ENCODE measurements around the gene MAML3.

MAML3 gene

DNA sequence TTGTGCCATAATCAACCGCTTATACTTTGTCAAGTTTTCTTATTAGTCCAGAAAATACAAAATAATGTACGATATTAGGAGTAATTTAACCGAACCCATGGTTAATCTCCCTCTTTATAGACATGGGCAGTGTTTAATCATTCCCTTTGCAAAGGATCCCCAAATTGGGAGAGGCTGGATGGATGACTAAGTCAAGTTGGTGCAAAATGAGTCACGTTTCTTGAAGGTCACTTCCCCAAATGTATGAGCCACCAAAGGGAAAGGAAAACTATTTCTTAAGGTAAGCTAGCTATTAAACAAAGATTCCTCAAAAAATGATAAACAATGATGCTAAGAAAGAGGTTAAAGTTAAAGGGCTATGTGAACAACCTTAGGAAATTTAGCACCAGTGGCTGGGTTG is 17.5 kb downstream of the MAML3 start:
- H4K91ac ChIP-seq (ENCODE audit: low read depth, low read length, poor library complexity), result no peak overlapping the region
- no peak overlapping the region for H2AK5ac ChIP-seq (ENCODE audit: low read depth, low read length)
- H3K27ac ChIP-seq (replicated peaks; ENCODE audit: low read length), result no peak overlapping the region
- WGBS, 2 donors (ENCODE audit: extremely low coverage in 2 of 2, insufficient read length in 2 of 2, insufficient replicate concordance in 1 of 2), result no CpG with 5 or more reads among the region's 4 CpGs
- H3K14ac ChIP-seq (ENCODE audit: low read length), result no peak overlapping the region
- H4K8ac ChIP-seq (ENCODE audit: low read depth, low read length), result no peak overlapping the region
- H3K18ac ChIP-seq (ENCODE audit: low read length), result no peak overlapping the region
- no peak overlapping the region for H2BK5ac ChIP-seq (ENCODE audit: low read length)
- H3K4me2 ChIP-seq (ENCODE audit: insufficient read depth, low read length, poor library complexity, severe bottlenecking), result no peak overlapping the region
- H2BK120ac ChIP-seq (ENCODE audit: low read depth, low read length), result no peak overlapping the region
- H2AFZ ChIP-seq (ENCODE audit: low read length), result no peak overlapping the region
- H3K4me3 ChIP-seq (ENCODE audit: low read length in 2 of 2), result no peak overlapping the region
- H3K4me1 ChIP-seq (ENCODE audit: control insufficient read depth in 2 of 2, insufficient read depth in 1 of 2, low read depth in 1 of 2, low read length in 2 of 2), result peaks cover 4 to 14% of the 10 kb centered on the region in 2 donors
- H3K79me1 ChIP-seq (ENCODE audit: low read depth, low read length), result no peaks in the 10 kb centered on the region
- H3K36me3 ChIP-seq (replicated peaks in 1 of 2; ENCODE audit: control insufficient read depth in 2 of 2, insufficient read depth in 2 of 2, low read length in 2 of 2), result no peaks in the 10 kb centered on the region
- no peak overlapping the region for H2BK15ac ChIP-seq (ENCODE audit: low read length)
- no peak overlapping the region for H3K23ac ChIP-seq (ENCODE audit: low read depth, low read length, poor library complexity)
- H2BK12ac ChIP-seq (ENCODE audit: low read length), result no peak overlapping the region
- no peaks in the 10 kb centered on the region for H3K27me3 ChIP-seq (ENCODE audit: control insufficient read depth in 3 of 3, insufficient read depth in 3 of 3, low read depth in 1 of 3, low read length in 3 of 3)
- no peaks in the 10 kb centered on the region for H3K9me3 ChIP-seq (replicated peaks in 1 of 2; ENCODE audit: control insufficient read depth in 2 of 2, insufficient read depth in 1 of 2, low read depth in 1 of 2, low read length in 2 of 2)
- no peak overlapping the region for H3K4ac ChIP-seq (ENCODE audit: low read length)
- H3K9ac ChIP-seq (ENCODE audit: low read depth, low read length, poor library complexity), result no peak overlapping the region
- DNase-seq (ENCODE audit: low spot score), result no peak

DNA sequence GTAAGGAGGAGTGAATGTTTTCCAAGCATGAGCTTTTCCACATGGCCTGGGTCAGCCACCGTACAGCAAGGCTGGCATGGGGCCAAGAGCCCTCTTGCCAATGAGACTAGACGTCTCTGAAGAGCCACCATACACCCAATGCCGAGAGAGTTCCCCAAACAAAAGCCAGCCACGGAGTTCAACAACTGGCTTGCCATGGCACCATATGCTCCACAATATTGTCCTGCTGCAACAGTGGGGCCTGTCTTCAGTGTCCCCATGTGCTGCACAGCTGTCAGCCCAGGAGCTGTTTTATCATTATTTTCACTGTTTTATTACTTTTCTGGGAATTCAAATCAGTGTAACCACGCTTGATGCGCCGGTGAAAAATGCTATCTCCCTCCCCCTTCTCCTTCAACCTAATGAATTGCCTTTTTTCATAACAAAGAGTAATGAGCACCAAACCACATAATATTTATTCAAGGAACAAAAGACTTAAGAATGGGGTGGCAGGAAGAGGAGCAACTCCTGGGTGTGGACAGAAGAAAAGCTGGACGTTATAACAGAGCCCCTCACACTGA is 18.4 kb downstream of the MAML3 start:
- Histone ChIP-seq H4K91ac (ENCODE audit: low read depth, low read length, poor library complexity) (no peak overlapping the region), H3K4me2 (ENCODE audit: insufficient read depth, low read length, poor library complexity, severe bottlenecking) (no peak overlapping the region), H2BK120ac (ENCODE audit: low read depth, low read length) (no peak overlapping the region), H2AK5ac (ENCODE audit: low read depth, low read length) (no peak overlapping the region), H3K27ac (replicated peaks; ENCODE audit: low read length) (no peak overlapping the region), H2AFZ (ENCODE audit: low read length) (no peak overlapping the region), H3K4me3 (ENCODE audit: low read length in 2 of 2) (no peak overlapping the region), H3K36me3 (replicated peaks in 1 of 2; ENCODE audit: control insufficient read depth in 2 of 2, insufficient read depth in 2 of 2, low read length in 2 of 2) (no peaks in the 10 kb centered on the region), H3K18ac (ENCODE audit: low read length) (no peak overlapping the region), H3K9me3 (replicated peaks in 1 of 2; ENCODE audit: control insufficient read depth in 2 of 2, insufficient read depth in 1 of 2, low read depth in 1 of 2, low read length in 2 of 2) (no peaks in the 10 kb centered on the region), H3K4me1 (ENCODE audit: control insufficient read depth in 2 of 2, insufficient read depth in 1 of 2, low read depth in 1 of 2, low read length in 2 of 2) (peaks cover 4 to 14% of the 10 kb centered on the region in 2 donors), H2BK12ac (ENCODE audit: low read length) (no peak overlapping the region), H3K9ac (ENCODE audit: low read depth, low read length, poor library complexity) (no peak overlapping the region), H2BK15ac (ENCODE audit: low read length) (no peak overlapping the region), H3K27me3 (ENCODE audit: control insufficient read depth in 3 of 3, insufficient read depth in 3 of 3, low read depth in 1 of 3, low read length in 3 of 3) (no peaks in the 10 kb centered on the region), H3K14ac (ENCODE audit: low read length) (no peak overlapping the region), H3K4ac (ENCODE audit: low read length) (no peak overlapping the region), H2BK5ac (ENCODE audit: low read length) (no peak overlapping the region), H4K8ac (ENCODE audit: low read depth, low read length) (no peak overlapping the region), H3K79me1 (ENCODE audit: low read depth, low read length) (no peaks in the 10 kb centered on the region), H3K23ac (ENCODE audit: low read depth, low read length, poor library complexity) (no peak overlapping the region)
- no peak for DNase-seq (ENCODE audit: low spot score)
- no CpG with 5 or more reads among the region's 8 CpGs for WGBS, 2 donors (ENCODE audit: extremely low coverage in 2 of 2, insufficient read length in 2 of 2, insufficient replicate concordance in 1 of 2)

DNA sequence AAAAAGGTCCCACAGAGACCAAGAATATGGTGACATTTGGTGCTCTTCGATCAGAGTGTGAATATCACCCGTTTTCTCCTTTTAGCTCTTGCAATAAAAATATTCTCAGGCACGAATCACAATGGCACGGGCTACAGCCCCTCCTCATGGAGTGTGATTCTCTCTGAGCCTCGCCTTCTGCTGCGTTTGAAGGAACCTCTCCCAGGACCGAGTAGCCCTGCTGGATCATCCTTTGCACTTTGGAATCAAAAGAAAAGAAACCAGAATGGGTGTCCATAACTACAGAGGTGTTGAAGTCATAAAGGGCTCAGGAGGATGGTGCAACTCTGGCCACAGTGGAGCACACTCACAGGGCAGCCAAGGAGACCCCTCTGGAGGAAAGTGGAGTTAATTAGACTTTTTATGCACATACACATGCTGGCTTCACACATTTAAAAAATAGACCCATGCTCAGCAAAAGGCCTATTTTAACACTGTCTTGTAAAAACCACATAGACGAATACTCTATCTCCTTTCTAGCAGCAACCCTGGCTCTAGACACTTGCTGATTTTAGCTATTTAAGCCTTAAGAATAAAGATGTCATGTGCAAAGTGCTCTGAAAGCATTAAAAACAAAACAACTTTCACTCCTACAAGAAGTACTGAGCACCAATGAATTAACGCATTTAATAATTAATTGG is 19.1 kb downstream of the MAML3 start:
- WGBS, 2 donors (ENCODE audit: extremely low coverage in 2 of 2, insufficient read length in 2 of 2, insufficient replicate concordance in 1 of 2), result no CpG with 5 or more reads among the region's 9 CpGs
- H3K79me1 ChIP-seq (ENCODE audit: low read depth, low read length), result no peaks in the 10 kb centered on the region
- no peak overlapping the region for H2BK15ac ChIP-seq (ENCODE audit: low read length)
- no peak overlapping the region for H3K4me2 ChIP-seq (ENCODE audit: insufficient read depth, low read length, poor library complexity, severe bottlenecking)
- no peaks in the 10 kb centered on the region for H3K36me3 ChIP-seq (replicated peaks in 1 of 2; ENCODE audit: control insufficient read depth in 2 of 2, insufficient read depth in 2 of 2, low read length in 2 of 2)
- peaks cover 4 to 14% of the 10 kb centered on the region in 2 donors for H3K4me1 ChIP-seq (ENCODE audit: control insufficient read depth in 2 of 2, insufficient read depth in 1 of 2, low read depth in 1 of 2, low read length in 2 of 2)
- no peak overlapping the region for H2AFZ ChIP-seq (ENCODE audit: low read length)
- H2AK5ac ChIP-seq (ENCODE audit: low read depth, low read length), result no peak overlapping the region
- no peak overlapping the region for H3K18ac ChIP-seq (ENCODE audit: low read length)
- H2BK5ac ChIP-seq (ENCODE audit: low read length), result no peak overlapping the region
- no peak for DNase-seq (ENCODE audit: low spot score)
- no peak overlapping the region for H3K9ac ChIP-seq (ENCODE audit: low read depth, low read length, poor library complexity)
- H4K8ac ChIP-seq (ENCODE audit: low read depth, low read length), result no peak overlapping the region
- H3K4me3 ChIP-seq (ENCODE audit: low read length in 2 of 2), result no peak overlapping the region
- no peaks in the 10 kb centered on the region for H3K27me3 ChIP-seq (ENCODE audit: control insufficient read depth in 3 of 3, insufficient read depth in 3 of 3, low read depth in 1 of 3, low read length in 3 of 3)
- H3K9me3 ChIP-seq (replicated peaks in 1 of 2; ENCODE audit: control insufficient read depth in 2 of 2, insufficient read depth in 1 of 2, low read depth in 1 of 2, low read length in 2 of 2), result no peaks in the 10 kb centered on the region
- H3K4ac ChIP-seq (ENCODE audit: low read length), result no peak overlapping the region
- H3K14ac ChIP-seq (ENCODE audit: low read length), result no peak overlapping the region
- H4K91ac ChIP-seq (ENCODE audit: low read depth, low read length, poor library complexity), result no peak overlapping the region
- no peak overlapping the region for H3K27ac ChIP-seq (replicated peaks; ENCODE audit: low read length)
- no peak overlapping the region for H3K23ac ChIP-seq (ENCODE audit: low read depth, low read length, poor library complexity)
- no peak overlapping the region for H2BK12ac ChIP-seq (ENCODE audit: low read length)
- no peak overlapping the region for H2BK120ac ChIP-seq (ENCODE audit: low read depth, low read length)

DNA sequence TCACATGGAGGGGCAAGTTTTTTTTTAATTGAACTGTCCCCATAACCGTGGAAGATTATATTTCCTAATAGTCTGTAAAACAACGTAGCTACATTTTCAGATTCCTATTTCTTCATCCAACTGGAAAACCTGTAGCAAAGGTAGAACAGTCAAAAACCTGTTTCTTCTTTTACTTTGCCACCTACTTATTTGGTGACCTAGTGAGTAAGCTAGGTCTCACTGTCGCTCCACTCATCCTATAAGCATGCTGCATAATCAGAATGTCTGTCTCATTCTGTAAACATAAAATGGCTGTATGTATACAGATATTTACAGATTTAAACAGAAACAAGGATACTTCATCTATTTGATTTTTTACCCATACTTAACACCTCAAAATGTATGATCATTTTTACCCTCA is 20.4 kb downstream of the MAML3 start:
- Histone ChIP-seq H3K9ac (ENCODE audit: low read depth, low read length, poor library complexity) (no peak overlapping the region), H4K91ac (ENCODE audit: low read depth, low read length, poor library complexity) (no peak overlapping the region), H3K27me3 (ENCODE audit: control insufficient read depth in 3 of 3, insufficient read depth in 3 of 3, low read depth in 1 of 3, low read length in 3 of 3) (no peaks in the 10 kb centered on the region), H3K9me3 (replicated peaks in 1 of 2; ENCODE audit: control insufficient read depth in 2 of 2, insufficient read depth in 1 of 2, low read depth in 1 of 2, low read length in 2 of 2) (no peaks in the 10 kb centered on the region), H2AFZ (ENCODE audit: low read length) (no peak overlapping the region), H2BK15ac (ENCODE audit: low read length) (no peak overlapping the region), H2BK120ac (ENCODE audit: low read depth, low read length) (no peak overlapping the region), H3K4ac (ENCODE audit: low read length) (no peak overlapping the region), H2BK12ac (ENCODE audit: low read length) (no peak overlapping the region), H3K4me1 (ENCODE audit: control insufficient read depth in 2 of 2, insufficient read depth in 1 of 2, low read depth in 1 of 2, low read length in 2 of 2) (peaks cover 3 to 14% of the 10 kb centered on the region in 2 donors), H3K23ac (ENCODE audit: low read depth, low read length, poor library complexity) (no peak overlapping the region), H3K18ac (ENCODE audit: low read length) (no peak overlapping the region), H3K27ac (replicated peaks; ENCODE audit: low read length) (no peak overlapping the region), H4K8ac (ENCODE audit: low read depth, low read length) (no peak overlapping the region), H2BK5ac (ENCODE audit: low read length) (no peak overlapping the region), H3K79me1 (ENCODE audit: low read depth, low read length) (no peaks in the 10 kb centered on the region), H3K4me3 (ENCODE audit: low read length in 2 of 2) (no peak overlapping the region), H3K36me3 (replicated peaks in 1 of 2; ENCODE audit: control insufficient read depth in 2 of 2, insufficient read depth in 2 of 2, low read length in 2 of 2) (no peaks in the 10 kb centered on the region), H3K14ac (ENCODE audit: low read length) (no peak overlapping the region), H2AK5ac (ENCODE audit: low read depth, low read length) (no peak overlapping the region), H3K4me2 (ENCODE audit: insufficient read depth, low read length, poor library complexity, severe bottlenecking) (no peak overlapping the region)
- no peak for DNase-seq (ENCODE audit: low spot score)
- no CpG with 5 or more reads among the region's 3 CpGs for WGBS, 2 donors (ENCODE audit: extremely low coverage in 2 of 2, insufficient read length in 2 of 2, insufficient replicate concordance in 1 of 2)
